Measurements from ENCODE around the gene FIBCD1. TPM values are rescaled to one million over a fixed set of nuclear protein-coding genes. Genes with fewer than 3 reads are reported as not detected.

The FIBCD1 gene
- total RNA-seq, 4 donors from 2014 or later = not detected

DNA sequence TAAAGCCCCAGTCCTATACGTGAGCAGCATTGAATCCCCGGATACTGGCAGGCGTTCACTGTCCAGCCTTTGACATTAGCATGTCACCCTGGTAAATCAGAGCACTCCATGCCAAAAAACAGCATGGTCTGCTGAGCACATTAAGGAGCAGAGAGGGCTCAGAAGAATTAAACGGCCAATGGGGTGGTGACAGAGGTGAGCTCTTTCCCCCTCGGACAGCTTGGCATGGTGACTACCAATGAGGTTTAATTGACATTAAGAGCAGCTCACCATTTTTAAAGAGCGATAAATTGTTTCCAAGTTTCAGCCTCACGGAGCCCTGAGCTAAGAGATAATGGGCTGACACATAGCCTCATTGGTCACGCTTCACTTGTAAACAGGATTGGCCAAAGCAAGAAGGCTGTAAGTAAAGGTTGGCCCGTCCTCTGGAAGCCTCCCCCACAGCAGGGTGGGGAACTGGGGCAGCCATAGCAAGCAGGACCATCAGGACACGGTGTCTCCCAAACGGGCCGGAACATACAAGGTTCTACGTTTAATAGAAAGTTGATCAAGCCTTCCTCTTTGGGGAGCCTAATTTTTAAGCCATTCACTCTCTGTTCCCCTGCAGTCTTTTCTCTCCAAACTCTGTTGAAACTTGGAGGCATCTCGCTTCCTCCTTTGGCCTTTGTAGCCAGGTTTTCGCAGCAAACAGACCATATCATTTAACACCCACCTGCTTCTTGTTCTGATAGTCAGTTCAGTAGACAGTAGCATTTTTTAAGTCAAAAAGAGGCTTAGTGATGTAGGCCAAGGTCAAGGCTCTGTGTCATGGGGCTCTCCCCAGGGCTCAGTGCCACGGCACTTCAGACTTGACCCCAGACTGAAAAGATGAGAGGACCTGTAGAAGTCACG lies 68.3 kb downstream of the FIBCD1 start:
- no peak overlapping the region for H3K4me3 ChIP-seq
- 73 to 80% methylated on average over 16 of the region's 17 CpGs for WGBS, 2 donors
- intact Hi-C loops (cut with DNase I) = loop anchor here (10.0 kb wide), 1 partner anchor 74 kb away; no protein-coding TSS in a partner anchor
- peak overlapping the region in 3 of 4 donors; percentile 24 to 71 (median 66) for H3K27ac ChIP-seq
- peaks cover 0 to 74% (median 7%) of the 10 kb centered on the region in 3 donors for H3K4me1 ChIP-seq
- TF ChIP-seq POLR2A (IDR thresholded peaks at IDR 0.05) = no peak
- no peak for TF ChIP-seq CTCF (IDR thresholded peaks at IDR 0.05)
- H3K36me3 ChIP-seq = peaks cover 8 to 83% (median 35%) of the 10 kb centered on the region in 3 donors
- no peak for DNase-seq
- H3K27me3 ChIP-seq = no peaks in the 10 kb centered on the region
- H3K9me3 ChIP-seq = no peaks in the 10 kb centered on the region

GRCh38 chr9:130869250-130869649 lies 69.8 kb downstream of the FIBCD1 start:
- no peak for DNase-seq
- WGBS, 2 donors = 61 to 70% methylated on average over 8 of the region's 8 CpGs
- intact Hi-C loops (cut with DNase I) = no loop called here

DNA sequence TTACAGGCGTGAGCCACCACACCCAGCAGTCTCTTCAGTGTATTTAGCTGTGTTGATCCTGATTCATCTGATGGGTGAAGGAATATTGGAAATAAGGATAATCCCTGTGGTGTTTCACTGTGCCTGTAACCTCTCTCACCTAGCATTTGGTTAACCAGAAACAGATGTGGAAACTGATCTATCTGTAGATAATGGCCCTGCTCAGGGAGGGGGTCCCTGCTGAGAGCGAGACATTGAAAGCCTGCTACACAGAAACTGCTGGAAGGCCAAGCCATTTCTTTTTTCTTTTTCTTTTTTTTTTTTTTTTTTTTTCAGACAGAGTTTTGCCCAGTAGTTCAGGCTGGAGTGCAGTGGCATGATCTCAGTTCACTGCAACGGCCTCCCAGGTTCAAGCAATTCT lies 70.8 kb downstream of the FIBCD1 start:
- no peaks in the 10 kb centered on the region for H3K27me3 ChIP-seq
- DNase-seq = no peak
- H3K9me3 ChIP-seq = no peaks in the 10 kb centered on the region
- TF ChIP-seq POLR2A (IDR thresholded peaks at IDR 0.05) = no peak
- no peak for TF ChIP-seq CTCF (IDR thresholded peaks at IDR 0.05)
- no peak overlapping the region for H3K4me3 ChIP-seq
- H3K36me3 ChIP-seq = peaks cover 0 to 83% (median 25%) of the 10 kb centered on the region in 3 donors
- peaks cover 0 to 71% (median 11%) of the 10 kb centered on the region in 3 donors for H3K4me1 ChIP-seq
- WGBS, 2 donors = 84 to 90% methylated on average over 2 to 3 of the region's 3 CpGs
- peak overlapping the region in 1 of 4 donors; percentile 32 for H3K27ac ChIP-seq
- intact Hi-C loops (cut with DNase I) = no loop called here

More at GRCh38 chr9:130869250-130869649, 69.8 kb downstream of the FIBCD1 start:
- Histone ChIP-seq H3K27me3 (no peaks in the 10 kb centered on the region), H3K4me1 (peaks cover 0 to 69% (median 7%) of the 10 kb centered on the region in 3 donors), H3K36me3 (peaks cover 0 to 83% (median 27%) of the 10 kb centered on the region in 3 donors), H3K4me3 (no peak overlapping the region), H3K9me3 (no peaks in the 10 kb centered on the region), H3K27ac (peak overlapping the region in 1 of 4 donors; percentile 66)
- TF ChIP-seq CTCF (IDR thresholded peaks at IDR 0.05) (no peak), POLR2A (IDR thresholded peaks at IDR 0.05) (no peak)

DNA sequence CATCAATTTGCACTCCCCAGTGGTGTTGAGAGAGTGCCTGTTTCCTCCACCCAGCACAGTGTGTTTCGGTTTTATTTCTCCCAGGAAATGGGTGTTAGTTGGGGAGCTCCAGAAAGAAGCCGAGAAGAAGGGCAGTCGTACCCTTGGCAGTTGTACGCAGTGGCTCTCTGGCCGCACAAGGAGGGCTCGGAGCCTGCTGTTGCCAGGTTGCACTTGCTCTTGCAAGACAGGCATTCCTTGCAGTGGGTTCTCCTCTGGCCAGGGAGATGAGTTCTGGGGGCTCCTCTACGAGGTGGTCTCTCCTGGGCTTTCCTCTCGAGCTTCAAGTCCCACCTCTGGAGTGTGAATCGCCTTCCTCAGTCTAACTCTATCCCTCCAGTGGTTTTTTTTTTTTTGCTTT lies 71.5 kb downstream of the FIBCD1 start:
- H3K36me3 ChIP-seq = peaks cover 0 to 83% (median 18%) of the 10 kb centered on the region in 3 donors

More for the DNA sequence above, 71.5 kb downstream of the FIBCD1 start:
- DNase-seq = no peak
- intact Hi-C loops (cut with DNase I) = no loop called here
- H3K4me1 ChIP-seq = peaks cover 0 to 73% (median 11%) of the 10 kb centered on the region in 3 donors
- H3K4me3 ChIP-seq = no peak overlapping the region
- TF ChIP-seq CTCF (IDR thresholded peaks at IDR 0.05) = no peak
- no peak for TF ChIP-seq POLR2A (IDR thresholded peaks at IDR 0.05)
- H3K27ac ChIP-seq = peak overlapping the region in 2 of 4 donors; percentile 14 to 32
- no peaks in the 10 kb centered on the region for H3K27me3 ChIP-seq
- H3K9me3 ChIP-seq = no peaks in the 10 kb centered on the region
- 82 to 90% methylated on average over 7 to 9 of the region's 9 CpGs for WGBS, 2 donors
